NCI-H1092 (cell line): ENCODE data around the gene HBB.
"Not testable (repeated sequence)": the region's sequence is repeated elsewhere in the genome, so short reads cannot be mapped to it uniquely, and the experiment has no call there.

Experiments used
- DNase-seq: peaks from one replicate; lab custom pipeline; 2025; lab: John Stamatoyannopoulos, UW

HBB gene

DNA sequence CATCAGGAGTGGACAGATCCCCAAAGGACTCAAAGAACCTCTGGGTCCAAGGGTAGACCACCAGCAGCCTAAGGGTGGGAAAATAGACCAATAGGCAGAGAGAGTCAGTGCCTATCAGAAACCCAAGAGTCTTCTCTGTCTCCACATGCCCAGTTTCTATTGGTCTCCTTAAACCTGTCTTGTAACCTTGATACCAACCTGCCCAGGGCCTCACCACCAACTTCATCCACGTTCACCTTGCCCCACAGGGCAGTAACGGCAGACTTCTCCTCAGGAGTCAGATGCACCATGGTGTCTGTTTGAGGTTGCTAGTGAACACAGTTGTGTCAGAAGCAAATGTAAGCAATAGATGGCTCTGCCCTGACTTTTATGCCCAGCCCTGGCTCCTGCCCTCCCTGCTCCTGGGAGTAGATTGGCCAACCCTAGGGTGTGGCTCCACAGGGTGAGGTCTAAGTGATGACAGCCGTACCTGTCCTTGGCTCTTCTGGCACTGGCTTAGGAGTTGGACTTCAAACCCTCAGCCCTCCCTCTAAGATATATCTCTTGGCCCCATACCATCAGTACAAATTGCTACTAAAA lies at the start of gene HBB:
TSS of gene HBB (minus strand) at position 340 of the 579 bp plus-strand sequence. CDS start at position 290, 50 bp downstream.
- no peak for DNase-seq

DNA sequence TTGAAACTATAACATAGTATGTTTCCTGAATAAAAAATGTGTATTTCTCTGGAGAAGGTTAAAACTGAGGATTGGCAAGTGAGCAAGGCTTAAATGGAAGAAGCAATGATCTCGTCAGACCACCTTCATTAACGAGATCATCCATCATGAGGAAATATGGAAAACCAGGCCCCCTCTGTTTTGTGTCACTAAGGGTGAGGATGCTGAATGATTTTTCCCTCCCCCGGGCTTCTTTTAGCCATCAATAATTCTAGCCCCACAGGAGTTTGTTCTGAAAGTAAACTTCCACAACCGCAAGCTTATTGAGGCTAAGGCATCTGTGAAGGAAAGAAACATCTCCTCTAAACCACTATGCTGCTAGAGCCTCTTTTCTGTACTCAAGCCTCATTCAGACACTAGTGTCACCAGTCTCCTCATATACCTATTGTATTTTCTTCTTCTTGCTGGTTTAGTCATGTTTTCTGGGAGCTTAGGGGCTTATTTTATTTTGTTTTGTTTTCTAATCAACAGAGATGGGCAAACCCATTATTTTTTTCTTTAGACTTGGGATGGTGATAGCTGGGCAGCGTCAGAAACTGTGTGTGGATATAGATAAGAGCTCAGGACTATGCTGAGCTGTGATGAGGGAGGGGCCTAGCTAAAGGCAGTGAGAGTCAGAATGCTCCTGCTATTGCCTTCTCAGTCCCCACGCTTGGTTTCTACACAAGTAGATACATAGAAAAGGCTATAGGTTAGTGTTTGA lies 48.7 kb upstream of the HBB start:
- no peak for DNase-seq

DNA sequence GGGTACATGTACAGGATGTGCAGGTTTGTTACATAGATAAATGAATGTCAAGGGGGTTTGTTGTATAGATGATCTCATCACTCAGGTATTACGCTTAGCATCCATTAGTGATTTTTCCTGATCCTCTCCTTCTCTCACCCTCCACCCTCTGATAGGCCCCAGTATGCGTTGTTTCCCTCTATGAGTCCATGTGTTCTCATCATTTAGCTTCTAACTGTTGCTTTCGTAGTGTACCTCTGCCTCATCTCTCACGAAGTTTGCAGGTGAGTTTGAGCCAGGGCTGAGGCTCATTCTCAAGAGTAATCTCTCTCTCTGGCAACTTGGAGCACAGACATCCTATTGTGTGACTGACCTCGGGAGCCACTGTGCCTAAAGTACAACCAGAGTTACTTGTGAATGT lies 47.5 kb upstream of the HBB start:
- no peak for DNase-seq

DNA sequence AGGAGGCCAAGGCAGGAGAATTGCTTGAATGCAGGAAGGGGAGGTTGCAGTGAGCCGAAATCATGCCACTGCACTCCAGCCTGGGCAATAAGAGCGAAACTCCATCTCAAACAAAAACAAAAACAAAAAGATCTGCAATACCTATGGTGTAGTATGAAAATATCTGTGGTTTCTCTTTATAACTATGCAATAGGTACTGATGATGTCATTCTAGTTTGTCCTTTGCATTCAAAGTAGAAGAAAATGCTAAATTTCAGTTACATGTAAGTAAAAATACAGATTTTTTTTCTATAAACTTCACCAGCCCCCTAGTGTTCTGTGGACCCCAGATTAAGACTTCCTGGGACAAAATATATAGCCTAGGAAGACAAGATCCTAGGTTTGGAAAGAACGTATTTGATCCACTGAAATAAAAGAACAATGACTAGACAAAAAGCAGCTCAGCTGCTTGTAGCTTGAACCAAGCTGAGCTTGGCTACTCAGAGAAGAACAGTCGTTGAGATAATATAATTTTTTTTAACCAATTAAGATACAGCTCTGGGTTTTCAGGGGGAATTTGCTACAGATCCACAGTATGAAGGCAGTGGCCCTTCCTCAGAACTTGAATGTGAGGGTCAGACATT lies 45.6 kb upstream of the HBB start:
- no peak for DNase-seq

DNA sequence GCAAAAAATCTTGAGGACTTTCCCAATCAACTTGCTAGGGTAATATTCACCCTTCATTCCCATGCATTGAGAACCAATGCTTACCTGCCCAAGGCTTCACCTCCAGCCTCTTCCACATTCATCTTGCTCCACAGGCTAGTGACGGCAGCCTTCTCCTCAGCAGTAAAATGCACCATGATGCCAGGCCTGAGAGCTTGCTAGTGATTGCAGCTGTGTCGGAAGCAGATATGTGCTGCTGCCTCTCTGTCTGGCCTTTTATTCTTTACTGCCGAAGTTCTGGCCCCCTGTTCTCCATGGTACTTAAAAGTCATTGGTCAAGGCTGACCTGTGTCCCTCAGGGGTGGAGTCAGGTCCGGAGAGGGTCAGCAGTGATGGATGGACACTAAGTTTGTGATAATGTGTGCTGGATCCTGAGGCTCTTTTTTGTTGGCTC lies 42.9 kb upstream of the HBB start, which contains the start of gene HBE1:
TSS of gene HBE1 (minus strand) at position 231 of the 433 bp plus-strand sequence. CDS start at position 176, 55 bp downstream.
- no peak for DNase-seq

DNA sequence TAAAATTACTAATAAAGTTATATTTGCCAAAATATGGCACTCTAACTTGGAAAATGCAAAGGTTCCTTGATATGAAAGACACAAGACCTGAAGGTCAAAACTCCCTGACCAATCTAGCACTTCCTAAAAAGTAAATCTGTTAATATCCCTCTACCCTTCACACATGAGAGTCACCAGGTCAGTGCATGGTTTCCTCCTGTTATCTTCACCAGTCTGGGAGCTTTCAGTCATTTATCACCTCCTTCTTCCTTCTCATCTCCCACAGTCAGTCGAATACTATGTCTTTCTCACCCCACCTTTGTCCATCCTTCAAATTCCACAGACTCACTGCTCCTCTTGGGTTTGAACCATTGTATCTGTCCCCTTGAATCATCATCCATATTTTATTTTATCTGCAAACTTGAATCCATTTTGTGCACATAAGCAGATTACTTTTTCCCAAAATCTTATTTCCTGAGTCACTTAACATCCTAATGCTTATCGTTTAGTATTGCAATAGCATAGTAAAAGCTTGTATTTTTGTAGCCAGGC lies 40.2 kb upstream of the HBB start:
- no peak for DNase-seq

DNA sequence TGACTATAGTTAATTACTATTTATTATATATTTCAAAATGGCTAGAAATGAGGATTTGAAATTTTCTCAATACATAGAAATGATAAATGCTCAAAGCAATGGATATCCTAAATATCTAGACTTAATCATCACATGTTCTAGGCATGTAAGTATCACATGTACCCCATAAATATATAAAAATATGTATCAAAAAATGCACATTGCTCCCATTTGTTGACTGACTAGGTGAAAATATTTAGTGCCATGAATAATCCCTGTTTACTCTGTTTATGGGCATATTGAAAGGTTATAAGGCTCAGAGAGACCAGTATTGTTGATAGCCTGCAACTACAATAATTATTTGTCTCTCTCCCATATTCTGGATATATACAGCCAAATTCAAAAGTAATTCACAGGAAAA lies 39.7 kb upstream of the HBB start:
- no peak for DNase-seq

DNA sequence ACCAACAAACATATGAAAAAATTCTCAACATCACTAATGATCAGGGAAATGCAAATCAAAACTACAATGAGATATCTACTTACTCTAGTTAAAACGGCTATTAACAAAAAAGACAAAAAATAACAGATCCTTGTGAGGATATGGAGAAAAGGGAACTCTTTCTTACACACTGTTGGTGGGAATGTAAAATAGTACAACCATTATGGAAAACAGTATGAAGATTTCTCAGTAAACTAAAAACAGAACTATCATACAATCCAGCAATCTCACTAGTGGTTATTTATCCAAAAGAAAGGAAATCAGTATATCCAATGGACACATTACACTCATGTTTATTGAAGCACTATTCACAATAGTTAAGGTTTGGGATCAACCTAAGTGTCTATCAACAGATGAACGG lies 39.0 kb upstream of the HBB start:
- no peak for DNase-seq

DNA sequence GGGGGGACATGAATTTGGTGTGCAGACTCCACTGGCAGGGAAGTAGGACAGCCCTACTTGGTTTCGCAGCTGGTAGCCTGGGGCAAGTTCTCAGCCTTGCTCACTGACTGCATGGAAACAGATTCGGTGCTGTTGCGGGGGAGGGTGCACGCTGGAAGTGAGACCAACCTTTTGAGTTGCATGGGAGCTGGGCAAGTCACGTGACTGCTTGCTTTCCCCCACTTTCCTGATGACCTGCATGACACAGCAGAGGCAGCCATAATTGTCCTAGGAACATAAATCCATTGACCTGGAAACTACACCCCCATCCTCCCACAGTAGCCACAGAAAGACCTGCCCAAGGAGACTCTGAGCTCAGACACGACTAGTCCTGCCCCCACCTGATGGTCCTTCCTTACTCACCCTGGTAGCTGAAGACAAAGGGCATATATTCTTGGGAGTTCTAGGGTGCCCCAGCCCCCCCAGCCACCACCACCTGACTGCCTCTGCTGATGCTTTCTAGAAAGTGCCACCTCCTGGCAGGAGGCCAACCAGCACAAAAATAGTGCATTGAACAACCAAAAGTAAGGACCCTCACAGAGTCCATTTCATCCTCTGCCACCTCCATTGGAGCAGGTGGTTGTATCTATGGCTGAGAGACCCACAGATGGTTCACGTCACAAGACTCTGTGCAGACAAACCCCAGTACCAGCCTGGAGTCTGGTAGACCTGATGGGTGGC lies 31.8 kb upstream of the HBB start:
- no peak for DNase-seq

DNA sequence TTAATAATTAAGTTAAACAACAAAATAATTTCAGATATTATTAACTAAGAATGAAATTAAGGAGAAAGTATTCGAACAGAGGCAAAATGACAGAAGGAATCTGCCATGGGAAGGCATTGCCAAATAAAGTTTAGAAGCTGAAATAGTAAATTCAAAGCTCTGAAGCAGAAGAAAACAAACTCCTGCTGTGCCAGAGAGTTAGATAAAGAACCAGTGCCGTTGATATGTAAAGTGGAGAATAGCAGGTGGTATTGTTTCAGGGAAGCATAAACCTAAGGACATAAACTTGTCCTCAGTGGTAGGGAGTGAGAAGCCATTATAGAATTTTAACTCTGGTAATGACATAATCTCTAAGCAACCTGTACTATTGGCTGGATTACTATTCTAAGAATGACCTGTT lies 30.4 kb upstream of the HBB start:
- no peak for DNase-seq

DNA sequence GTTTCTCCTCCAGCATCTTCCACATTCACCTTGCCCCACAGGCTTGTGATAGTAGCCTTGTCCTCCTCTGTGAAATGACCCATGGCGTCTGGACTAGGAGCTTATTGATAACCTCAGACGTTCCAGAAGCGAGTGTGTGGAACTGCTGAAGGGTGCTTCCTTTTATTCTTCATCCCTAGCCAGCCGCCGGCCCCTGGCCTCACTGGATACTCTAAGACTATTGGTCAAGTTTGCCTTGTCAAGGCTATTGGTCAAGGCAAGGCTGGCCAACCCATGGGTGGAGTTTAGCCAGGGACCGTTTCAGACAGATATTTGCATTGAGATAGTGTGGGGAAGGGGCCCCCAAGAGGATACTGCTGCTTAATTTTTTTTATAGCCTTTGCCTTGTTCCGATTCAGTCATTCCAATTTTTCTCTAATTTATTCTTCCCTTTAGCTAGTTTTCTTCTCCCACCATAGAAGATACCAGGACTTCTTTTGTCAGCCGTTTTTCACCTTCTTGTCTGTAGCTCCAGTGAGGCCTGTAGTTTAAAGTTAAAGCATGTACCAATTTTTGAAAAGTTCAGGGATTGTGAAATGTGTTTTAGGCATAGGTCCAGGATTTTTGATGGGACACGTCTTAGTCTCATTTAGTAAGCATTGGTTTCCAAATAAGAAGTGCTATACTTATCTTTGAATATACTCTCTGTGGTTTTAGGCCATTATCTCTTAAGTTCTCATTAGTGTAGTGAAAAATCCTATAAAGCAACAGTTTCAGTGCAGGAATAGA lies 28.0 kb upstream of the HBB start, which contains the start of gene HBG2:
TSS of gene HBG2 (minus strand) at position 136 of the 768 bp plus-strand sequence. CDS start at position 83, 53 bp downstream.
- not testable (repeated sequence) for DNase-seq

DNA sequence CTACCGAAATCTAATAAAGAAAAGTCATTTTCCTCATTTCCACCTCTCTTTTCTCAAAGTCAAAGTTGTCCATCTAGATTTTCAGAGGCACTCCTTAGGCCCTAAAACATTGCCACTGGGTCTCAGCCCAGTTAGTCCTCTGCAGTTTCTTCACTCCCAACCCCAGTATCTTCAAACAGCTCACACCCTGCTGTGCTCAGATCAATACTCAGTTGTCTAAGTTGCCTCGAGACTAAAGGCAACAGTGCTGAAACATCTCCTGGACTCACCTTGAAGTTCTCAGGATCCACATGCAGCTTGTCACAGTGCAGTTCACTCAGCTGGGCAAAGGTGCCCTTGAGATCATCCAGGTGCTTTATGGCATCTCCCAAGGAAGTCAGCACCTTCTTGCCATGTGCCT lies 27.2 kb upstream of the HBB start:
- not testable (repeated sequence) for DNase-seq

DNA sequence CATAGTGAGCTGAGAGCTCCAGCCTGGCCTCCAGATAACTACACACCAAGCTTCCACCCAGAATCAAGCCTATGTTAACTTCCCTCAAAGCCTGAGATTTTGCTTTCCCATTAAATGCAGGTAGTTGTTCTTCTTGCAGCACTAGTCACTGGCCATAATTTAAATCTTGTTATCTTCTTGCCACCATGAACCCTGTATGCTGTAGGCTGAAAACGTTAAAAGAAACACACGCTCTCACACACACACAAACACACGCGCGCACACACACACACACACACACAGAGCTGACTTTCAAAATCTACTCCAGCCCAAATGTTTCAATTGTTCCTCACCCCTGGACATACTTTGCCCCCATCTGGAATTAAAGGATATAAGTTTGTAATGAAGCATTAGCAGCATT lies 26.6 kb upstream of the HBB start:
- DNase-seq, result not testable (repeated sequence)

DNA sequence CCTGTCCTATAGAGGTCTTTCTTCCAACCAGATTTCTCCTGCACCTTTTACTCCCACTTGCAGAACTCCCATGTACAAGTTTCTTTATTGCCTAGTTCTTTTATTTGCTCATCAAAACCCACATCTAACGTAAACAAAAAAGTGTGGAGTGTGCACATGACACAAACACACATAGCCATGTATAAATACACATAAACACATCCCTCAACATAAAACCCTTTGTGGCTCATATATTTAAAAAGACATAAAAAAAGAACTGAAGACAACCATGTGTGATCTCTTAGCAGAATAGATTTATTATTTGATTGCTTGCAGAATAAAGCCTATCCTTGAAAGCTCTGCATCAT lies 26.0 kb upstream of the HBB start:
- no peak for DNase-seq

DNA sequence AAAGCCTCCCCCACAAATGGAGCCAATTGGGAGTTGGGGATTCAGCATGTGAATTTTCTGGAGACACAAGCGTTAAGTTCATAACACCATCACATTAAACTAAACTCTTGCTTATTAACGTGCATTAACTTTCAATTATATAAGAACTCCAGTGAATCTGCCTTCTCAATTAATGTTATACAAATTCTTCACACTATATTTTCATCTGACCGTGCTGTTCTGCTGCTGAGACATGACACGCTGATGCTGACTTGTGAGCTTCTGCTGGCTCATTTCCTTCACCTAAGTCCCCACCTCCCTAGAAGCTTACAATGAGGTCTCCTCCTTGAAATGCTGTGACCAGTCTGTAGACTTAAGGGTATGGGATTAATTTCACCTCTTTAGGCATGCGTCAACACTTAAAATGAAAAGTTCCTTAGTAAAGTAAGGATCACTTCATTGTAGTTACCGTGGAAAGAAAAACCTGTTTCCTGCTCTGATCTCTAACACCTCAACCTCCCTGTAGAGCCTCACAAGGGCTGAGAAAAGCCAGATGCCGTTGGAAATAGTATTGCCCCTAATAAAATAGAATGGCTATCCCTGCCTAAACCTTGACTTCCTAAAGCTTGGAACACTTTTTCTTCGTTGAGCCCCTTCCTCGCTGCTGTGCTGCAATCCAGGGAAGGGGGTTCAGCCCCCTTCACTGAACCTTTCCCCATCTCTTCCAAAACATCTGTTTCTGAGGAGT lies 25.5 kb upstream of the HBB start:
- no peak for DNase-seq

DNA sequence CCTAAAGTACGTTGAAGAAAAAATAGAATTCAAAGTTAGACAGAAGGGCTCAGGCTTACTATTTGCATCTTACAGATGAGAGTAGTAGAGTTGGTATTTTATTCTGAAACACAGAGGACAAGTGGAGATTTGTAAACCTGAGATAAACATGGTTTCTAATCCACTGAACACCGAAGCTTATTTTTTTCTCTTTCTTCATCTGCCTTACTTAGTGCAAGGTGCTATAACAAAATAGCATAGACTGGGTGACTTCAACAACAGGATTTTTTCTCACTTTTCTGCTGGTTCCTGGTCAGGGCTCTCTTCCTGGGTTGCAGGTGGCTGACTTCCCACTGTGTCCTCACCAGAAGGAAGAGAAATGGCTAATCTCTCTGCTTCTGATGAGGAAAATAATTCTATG lies 24.9 kb upstream of the HBB start:
- DNase-seq, result no peak

DNA sequence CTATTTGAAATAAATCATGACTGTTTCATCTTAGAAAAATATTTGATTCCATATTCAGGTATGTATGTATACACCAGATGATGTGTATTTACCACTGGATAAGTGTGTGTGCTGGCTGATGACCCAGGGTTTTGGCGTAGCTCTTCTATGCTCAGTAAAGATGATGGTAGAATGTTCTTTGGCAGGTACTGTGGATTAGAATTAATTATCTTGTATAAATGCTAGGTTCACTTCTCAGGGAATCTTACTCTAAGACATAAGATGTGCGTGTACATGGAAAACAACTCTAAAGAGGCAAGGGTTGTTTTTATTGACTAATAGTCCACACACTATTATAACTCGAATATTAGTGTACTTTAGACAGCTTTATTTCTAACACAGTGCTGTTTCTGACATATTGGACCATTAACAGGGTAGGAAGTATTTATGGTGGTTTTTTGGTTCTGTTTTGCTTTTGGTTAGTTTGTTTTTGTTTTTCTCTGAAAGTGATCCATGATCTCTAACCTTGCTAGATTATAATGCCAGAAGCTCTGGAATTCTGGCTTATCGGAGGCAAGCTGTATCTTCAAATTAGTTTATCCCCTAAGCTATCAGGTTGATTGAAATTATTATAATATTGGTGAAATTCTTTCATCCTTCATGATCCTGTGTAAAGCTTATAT lies 23.8 kb upstream of the HBB start:
- no peak for DNase-seq

DNA sequence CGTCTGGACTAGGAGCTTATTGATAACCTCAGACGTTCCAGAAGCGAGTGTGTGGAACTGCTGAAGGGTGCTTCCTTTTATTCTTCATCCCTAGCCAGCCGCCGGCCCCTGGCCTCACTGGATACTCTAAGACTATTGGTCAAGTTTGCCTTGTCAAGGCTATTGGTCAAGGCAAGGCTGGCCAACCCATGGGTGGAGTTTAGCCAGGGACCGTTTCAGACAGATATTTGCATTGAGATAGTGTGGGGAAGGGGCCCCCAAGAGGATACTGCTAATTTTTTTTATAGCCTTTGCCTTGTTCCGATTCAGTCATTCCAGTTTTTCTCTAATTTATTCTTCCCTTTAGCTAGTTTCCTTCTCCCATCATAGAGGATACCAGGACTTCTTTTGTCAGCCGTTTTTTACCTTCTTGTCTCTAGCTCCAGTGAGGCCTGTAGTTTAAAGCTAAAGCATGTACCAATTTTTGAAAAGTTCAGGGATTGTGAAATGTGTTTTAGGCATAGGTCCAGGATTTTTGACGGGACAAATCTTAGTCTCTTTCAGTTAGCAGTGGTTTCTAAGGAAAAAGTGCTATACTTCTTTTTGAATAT lies 23.0 kb upstream of the HBB start, which contains the start of gene HBG1:
TSS of gene HBG1 (minus strand) at position 51 of the 590 bp plus-strand sequence. CDS start 53 bp downstream, outside the sequence.
- DNase-seq, result not testable (repeated sequence)

DNA sequence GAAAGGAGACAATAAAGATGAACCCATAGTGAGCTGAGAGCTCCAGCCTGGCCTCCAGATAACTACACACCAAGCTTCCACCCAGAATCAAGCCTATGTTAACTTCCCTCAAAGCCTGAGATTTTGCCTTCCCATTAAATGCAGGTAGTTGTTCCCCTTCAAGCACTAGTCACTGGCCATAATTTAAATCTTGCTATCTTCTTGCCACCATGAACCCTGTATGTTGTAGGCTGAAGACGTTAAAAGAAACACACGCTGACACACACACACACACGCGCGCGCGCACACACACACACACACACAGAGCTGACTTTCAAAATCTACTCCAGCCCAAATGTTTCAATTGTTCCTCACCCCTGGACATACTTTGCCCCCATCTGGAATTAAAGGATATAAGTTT lies 21.6 kb upstream of the HBB start:
- not testable (repeated sequence) for DNase-seq
